OCI-LY7 (cell line): ENCODE data around the gene GABPB1. TPM values are rescaled to one million over a fixed set of nuclear protein-coding genes. Genes with fewer than 3 reads are reported as not detected.

Source experiments
- BruUV-seq: library from RNA; stranded (reverse); fragments of 400-500 nt; replicated peaks from 2 replicates; lab custom pipeline; 2021; lab: Mats Ljungman, UMichigan
- CTCF ChIA-PET: fragments of 300-600 bp; sonication (Branson Sonifier 250); formaldehyde crosslinking; loops from one replicate; lab custom pipeline; 2022; ENCODE audit warnings: antibody characterized with exemption; ENCODE audit not compliant: unreplicated experiment; lab: Charles Lee
- POLR2A ChIA-PET: fragments of 300-600 bp; sonication (Branson Sonifier 250); formaldehyde crosslinking; loops from one replicate; lab custom pipeline; 2022; ENCODE audit warnings: antibody characterized with exemption; lab: Charles Lee
- DNase-seq: peaks from one replicate; pipeline ENCODE4 v3.0.0-alpha.2; 2015; ENCODE audit warnings: low spot score
- H2AFZ ChIP-seq: fragments of 200-600 bp; sonication (generic), shearing (Covaris generic); 2 replicates; pipeline ENCODE4 v1.6.1; 2014; ENCODE audit warnings: mild to moderate bottlenecking, antibody characterized with exemption, low read length, moderate library complexity
- H3K27ac ChIP-seq: fragments of 200-600 bp; sonication (generic); 2 replicates; pipeline ENCODE4 v1.5.1; 2014; ENCODE audit warnings: mixed run types, low read depth, mild to moderate bottlenecking, moderate library complexity, low read length, inconsistent platforms; ENCODE audit not compliant: poor library complexity, severe bottlenecking
- H3K36me3 ChIP-seq: fragments of 200-600 bp; sonication (generic); 2 replicates; pipeline ENCODE4 v1.6.1; 2014; ENCODE audit warnings: mild to moderate bottlenecking, antibody characterized with exemption, low read length, moderate library complexity, mixed read lengths; ENCODE audit not compliant: insufficient read depth
- H3K4me1 ChIP-seq: fragments of 200-600 bp; sonication (generic); 2 replicates; pipeline ENCODE4 v1.5.1; 2014; ENCODE audit warnings: mild to moderate bottlenecking, low read length; ENCODE audit not compliant: insufficient read depth, poor library complexity, severe bottlenecking
- H3K4me2 ChIP-seq: fragments of 200-600 bp; sonication (generic); 2 replicates; pipeline ENCODE4 v1.6.1; 2014; ENCODE audit warnings: mild to moderate bottlenecking, low read length
- H3K4me3 ChIP-seq: fragments of 200-600 bp; sonication (generic); 2 replicates; pipeline ENCODE4 v1.5.1; 2014; ENCODE audit warnings: mild to moderate bottlenecking, low read depth, low read length; ENCODE audit not compliant: poor library complexity, severe bottlenecking
- H3K79me2 ChIP-seq: fragments of 200-600 bp; sonication (generic); 2 replicates; pipeline ENCODE4 v1.6.1; 2016; ENCODE audit warnings: low read depth, mild to moderate bottlenecking, low read length, moderate library complexity, mixed read lengths; ENCODE audit not compliant: insufficient read depth
- H3K9me2 ChIP-seq: fragments of 200-600 bp; sonication (generic); 2 replicates; pipeline ENCODE4 v1.6.1; 2016; ENCODE audit warnings: mild to moderate bottlenecking, low read length, mixed read lengths; ENCODE audit not compliant: insufficient read depth
- H3K9me3 ChIP-seq: fragments of 200-600 bp; sonication (generic); 2 replicates; pipeline ENCODE4 v1.6.1; 2014; ENCODE audit warnings: mild to moderate bottlenecking, mixed run types, low read length, mixed read lengths
- H4K20me1 ChIP-seq: fragments of 200-600 bp; sonication (generic); 2 replicates; pipeline ENCODE4 v1.6.1; 2014; ENCODE audit warnings: mild to moderate bottlenecking, antibody characterized with exemption, low read length, moderate library complexity, mixed read lengths; ENCODE audit not compliant: insufficient read depth
- CTCF ChIP-seq: fragments of 200-600 bp; sonication (generic); conservative IDR thresholded peaks from 2 replicates; pipeline ENCODE4 v1.5.1; 2014; ENCODE audit warnings: mild to moderate bottlenecking, antibody characterized with exemption, low read length, moderate library complexity, mixed read lengths
- EZH2phosphoT487 ChIP-seq: fragments of 200-600 bp; sonication (generic); IDR thresholded peaks from 2 replicates; pipeline ENCODE4 v1.6.1; 2018; ENCODE audit warnings: low read depth, borderline replicate concordance, mild to moderate bottlenecking, mixed run types, antibody characterized with exemption, low read length, moderate library complexity, mixed read lengths
- intact Hi-C: fragments of 100-400 bp; cut with micrococcal nuclease; formaldehyde crosslinking; loops from one replicate; pipeline ENCODE4 v1.10.0; 2022; ENCODE audit not compliant: unreplicated experiment
- total RNA-seq, 2 experiments: library from RNA; depleted of rRNA in 1 of 2; stranded (reverse); fragments of >200 nt in 1 of 2; shearing (Covaris generic) in 1 of 2; gene quantifications; 2 replicates each; pipeline ENCODE4 v1.2.3, GENCODE V29; 2014 to 2022

Gene GABPB1
- total RNA-seq, 2 experiments from 2014 or later, result 32.6 to 53.3 TPM

- no peak overlapping the region for H2AFZ ChIP-seq
- BruUV-seq, result no TSS peak
- H3K4me1 ChIP-seq, result peaks cover 11% of the 10 kb centered on the region
- intact Hi-C loops, result no loop called here
- no peak for TF ChIP-seq EZH2phosphoT487
- TF ChIP-seq CTCF, result no peak
- H3K36me3 ChIP-seq, result peaks cover 69% of the 10 kb centered on the region
- ChIA-PET CTCF (no interaction called here), POLR2A (interaction anchor here (0.6 to 0.9 kb wide), 3 partner anchors 56 to 587 kb away, joined by 3 to 4 read pairs (median 3); partner anchors contain the start of gene USP8)
- H3K9me3 ChIP-seq, result no peaks in the 10 kb centered on the region
- H3K27ac ChIP-seq, result no peak overlapping the region
- H3K4me2 ChIP-seq, result no peak overlapping the region
- no peak for DNase-seq
- H3K9me2 ChIP-seq, result no peaks in the 10 kb centered on the region
- no peak overlapping the region for H3K4me3 ChIP-seq
- no peaks in the 10 kb centered on the region; the same call in 1 of the 2 replicates for H4K20me1 ChIP-seq
- peaks cover 22% of the 10 kb centered on the region for H3K79me2 ChIP-seq
Measured at GRCh38 chr15:50361756-50362155, 6.8 kb upstream of the GABPB1 start.

GRCh38 chr15:50358845-50359244 is 3.8 kb upstream of the GABPB1 start:
- Histone ChIP-seq H3K4me1 (peaks cover 14% of the 10 kb centered on the region), H2AFZ (no peak overlapping the region), H3K4me3 (no peak overlapping the region), H4K20me1 (no peaks in the 10 kb centered on the region; the same call in 1 of the 2 replicates), H3K4me2 (peak overlapping the region; percentile 2; the same call in 1 of the 2 replicates), H3K27ac (no peak overlapping the region), H3K9me3 (no peaks in the 10 kb centered on the region), H3K9me2 (no peaks in the 10 kb centered on the region), H3K79me2 (peaks cover 44% of the 10 kb centered on the region), H3K36me3 (peaks cover 79% of the 10 kb centered on the region)
- no TSS peak for BruUV-seq
- peak; percentile 54 for DNase-seq
- POLR2A ChIA-PET, result interaction anchor here (0.5 to 0.6 kb wide), 3 partner anchors 282 to 1511 kb away, joined by 3 to 5 read pairs (median 3); no protein-coding TSS in a partner anchor
- TF ChIP-seq CTCF, result peak; percentile 66
- TF ChIP-seq EZH2phosphoT487, result no peak
- intact Hi-C loops, result loop anchor here (1.0 to 10.0 kb wide), 2 partner anchors 65 to 326 kb away; partner anchors contain the start of genes TRPM7 and USP8
- CTCF ChIA-PET, result no interaction called here

GRCh38 chr15:50355980-50356379 is 982 bp upstream of the GABPB1 start:
- Histone ChIP-seq H3K9me3 (no peaks in the 10 kb centered on the region), H3K4me3 (peak overlapping the region; percentile 80), H3K4me2 (peak overlapping the region; percentile 92), H3K27ac (peak overlapping the region; percentile 90), H3K4me1 (peaks cover 33% of the 10 kb centered on the region), H3K79me2 (peaks cover 73% of the 10 kb centered on the region), H3K9me2 (no peaks in the 10 kb centered on the region), H4K20me1 (peaks cover 3% of the 10 kb centered on the region; the same call in 1 of the 2 replicates), H3K36me3 (peaks cover 62% of the 10 kb centered on the region), H2AFZ (peak overlapping the region; percentile 48; the same call in 1 of the 2 replicates)
- intact Hi-C loops, result loop anchor here (2.0 to 10.0 kb wide), 2 partner anchors 329 to 553 kb away; partner anchors contain the start of genes AP4E1 and TRPM7
- TF ChIP-seq CTCF, result no peak
- TF ChIP-seq EZH2phosphoT487, result no peak
- POLR2A ChIA-PET, result interaction anchor here (0.5 to 1.9 kb wide), 9 partner anchors 9 to 553 kb away, joined by 3 to 12 read pairs (median 3); no protein-coding TSS in a partner anchor
- CTCF ChIA-PET, result interaction anchor here (1.3 kb wide), 1 partner anchor 16 kb away, joined by 5 read pairs; no protein-coding TSS in a partner anchor
- no TSS peak for BruUV-seq
- DNase-seq, result no peak
